Endothelial cell of umbilical vein (primary cell): ENCODE data around the gene MED12L. TPM values are rescaled to one million over a fixed set of nuclear protein-coding genes. Genes with fewer than 3 reads are reported as not detected.

Experiments used
- BruUV-seq: library from RNA; stranded (reverse); fragments of 400-500 nt; replicated peaks from 2 replicates; lab custom pipeline; 2021; lab: Mats Ljungman, UMichigan
- CTCF ChIA-PET: fragments of 300-600, 350-600 bp; sonication (Branson Sonifier 250); formaldehyde crosslinking; loops from one replicate; lab custom pipeline; 2021; ENCODE audit warnings: antibody characterized with exemption, inconsistent platforms; lab: Charles Lee
- POLR2A ChIA-PET: fragments of 300-600, 350-600 bp; sonication (Branson Sonifier 250); formaldehyde crosslinking; loops from one replicate; lab custom pipeline; 2021; ENCODE audit warnings: antibody characterized with exemption, inconsistent platforms; lab: Charles Lee
- DNase-seq: peaks from one replicate; pipeline ENCODE4 v3.0.0-alpha.2; 2011; ENCODE audit warnings: low read depth, low spot score
- FAIRE-seq: peaks from 2 replicates; lab custom pipeline; 2011; peaks lifted over from hg19 to GRCh38; lab: Jason Lieb, UNC
- H2AFZ ChIP-seq: 2 replicates; pipeline ENCODE4 v1.6.0; 2012; ENCODE audit warnings: low read depth, low read length, control low read depth, inconsistent platforms
- H3K27ac ChIP-seq: 2 replicates; pipeline ENCODE4 v1.5.1; 2011; ENCODE audit warnings: low read depth, mild to moderate bottlenecking, control low read depth, low read length, moderate library complexity; ENCODE audit not compliant: insufficient read depth
- H3K27me3 ChIP-seq, 2 experiments: 2 replicates each; pipeline versions ENCODE4 v1.6.0 to v1.6.1; 2011; ENCODE audit warnings: low read length in 2 of 2, mixed read lengths in 1 of 2; ENCODE audit not compliant: control insufficient read depth in 2 of 2, insufficient read depth in 2 of 2
- H3K36me3 ChIP-seq, 2 experiments: 2 replicates in 1 of 2; 3 replicates in 1 of 2; pipeline ENCODE4 v1.5.1; 2011; ENCODE audit warnings: low read length in 2 of 2, mild to moderate bottlenecking in 1 of 2, moderate library complexity in 1 of 2; ENCODE audit not compliant: control insufficient read depth in 2 of 2, insufficient read depth in 2 of 2; ENCODE audit errors: extremely low read depth in 1 of 2
- H3K4me1 ChIP-seq: 3 replicates; pipeline ENCODE4 v1.5.1; 2011; ENCODE audit warnings: mild to moderate bottlenecking, low read length; ENCODE audit not compliant: control insufficient read depth, insufficient read depth; ENCODE audit errors: extremely low read depth
- H3K4me2 ChIP-seq: 2 replicates; pipeline ENCODE4 v1.6.1; 2011; ENCODE audit warnings: low read length, control low read depth, mixed read lengths; ENCODE audit not compliant: insufficient read depth
- H3K4me3 ChIP-seq, 3 experiments: fragments of 200-600 bp in 1 of 3; sonication (generic), shearing (Covaris generic) in 1 of 3; replicated peaks in 1 of 3; 2 replicates each; pipeline ENCODE4 v1.5.1; 2011 to 2016; ENCODE audit warnings: control low read depth in 3 of 3, low read length in 3 of 3, mild to moderate bottlenecking in 2 of 3, inconsistent platforms in 1 of 3, low read depth in 1 of 3, moderate library complexity in 1 of 3; ENCODE audit not compliant: insufficient read depth in 1 of 3
- H3K79me2 ChIP-seq: 2 replicates; pipeline ENCODE4 v1.6.0; 2012; ENCODE audit warnings: low read length, inconsistent platforms; ENCODE audit not compliant: control insufficient read depth, insufficient read depth
- H3K9ac ChIP-seq: replicated peaks from 2 replicates; pipeline ENCODE3; 2011; ENCODE audit warnings: low read length, control low read depth; ENCODE audit not compliant: insufficient read depth; ENCODE audit errors: extremely low read depth
- H3K9me1 ChIP-seq: replicated peaks from 3 replicates; pipeline ENCODE4 v1.6.0; 2011; ENCODE audit warnings: mild to moderate bottlenecking, low read length; ENCODE audit not compliant: control insufficient read depth, insufficient read depth; ENCODE audit errors: extremely low read depth
- H3K9me3 ChIP-seq: replicated peaks from 2 replicates; pipeline ENCODE4 v1.5.1; 2012; ENCODE audit warnings: low read length, inconsistent platforms; ENCODE audit not compliant: control insufficient read depth, insufficient read depth
- H4K20me1 ChIP-seq: replicated peaks from 2 replicates; pipeline ENCODE3; 2011; ENCODE audit warnings: mild to moderate bottlenecking, low read length; ENCODE audit not compliant: control insufficient read depth, insufficient read depth; ENCODE audit errors: extremely low read depth
- CTCF ChIP-seq, 2 donors: IDR thresholded peaks; 1 replicate in 1 of 2; 2 replicates in 1 of 2; pipeline ENCODE4 v1.5.1; 2011; ENCODE audit warnings: low read length in 2 of 2, mild to moderate bottlenecking in 2 of 2, moderate library complexity in 2 of 2, control low read depth in 1 of 2, inconsistent platforms in 1 of 2, low read depth in 1 of 2; ENCODE audit not compliant: insufficient read depth in 1 of 2; ENCODE audit errors: extremely low read depth in 1 of 2
- EZH2 ChIP-seq: IDR thresholded peaks from 2 replicates; pipeline ENCODE4 v1.6.1; 2012; ENCODE audit warnings: borderline replicate concordance, low read depth, mild to moderate bottlenecking, moderate library complexity, low read length, inconsistent platforms; ENCODE audit not compliant: severe bottlenecking
- FOS ChIP-seq: IDR thresholded peaks from 2 replicates; pipeline ENCODE4 v1.6.1; 2011; ENCODE audit warnings: mild to moderate bottlenecking, low read length, moderate library complexity, borderline replicate concordance; ENCODE audit not compliant: insufficient read depth
- GATA2 ChIP-seq: IDR thresholded peaks from 2 replicates; pipeline ENCODE4 v1.7.0; 2011; ENCODE audit warnings: low read depth, mild to moderate bottlenecking, moderate library complexity, mixed read lengths, low read length; ENCODE audit not compliant: insufficient read length, insufficient read depth
- JUN ChIP-seq: IDR thresholded peaks from 2 replicates; pipeline ENCODE4 v1.6.1; 2011; ENCODE audit warnings: borderline replicate concordance, low read depth; ENCODE audit not compliant: insufficient read length, insufficient read depth
- MAX ChIP-seq: IDR thresholded peaks from 2 replicates; pipeline ENCODE4 v1.6.1; 2011; ENCODE audit not compliant: insufficient read depth, insufficient read length
- MYC ChIP-seq: IDR thresholded peaks from one replicate; pipeline ENCODE4 v1.6.1; 2011; ENCODE audit warnings: mild to moderate bottlenecking, low read depth, low read length
- POLR2A ChIP-seq: IDR thresholded peaks from 2 replicates; pipeline ENCODE4 v1.6.1; 2012; ENCODE audit warnings: low read depth, mild to moderate bottlenecking, control low read depth, low read length
- POLR2AphosphoS5 ChIP-seq: IDR thresholded peaks from 2 replicates; pipeline ENCODE4 v1.6.1; 2012; ENCODE audit warnings: low read depth, mild to moderate bottlenecking, control low read depth, low read length, moderate library complexity; ENCODE audit not compliant: insufficient read depth
- dilution Hi-C: fragments of 300-500 bp; cut with MboI; formaldehyde crosslinking; loops from one replicate; pipeline ENCODE4 v1.15.0; 2019; ENCODE audit warnings: low sequenced_read_pairs; ENCODE audit not compliant: extremely low pct_ligation_motif_present
- intact Hi-C: fragments of 100-400 bp; cut with micrococcal nuclease; formaldehyde crosslinking; loops from one replicate; pipeline ENCODE4 v1.10.0; 2022
- polyA plus RNA-seq, 4 experiments: library from polyadenylated mRNA; depleted of rRNA in 3 of 4; stranded (reverse) in 3 of 4; unstranded in 1 of 4; fragments of >200 nt; gene quantifications; 2 replicates each; pipeline versions ENCODE4 v1.2.1 to v1.2.3, GENCODE V29; 2011 to 2012; ENCODE audit warnings: missing spikeins in 1 of 4
- total RNA-seq: library from RNA; stranded (reverse); gene quantifications from 2 replicates; pipeline ENCODE4 v1.2.3, GENCODE V29; 2021

The MED12L gene
- total and polyA plus RNA-seq, 2 donors (not counting 3 experiments of a cell fraction or from before 2014, with no cell fraction given): 0.03 to 0.27 TPM

- no peak for DNase-seq
- Histone ChIP-seq H3K4me2 (no peak overlapping the region), H3K27ac (no peak overlapping the region), H2AFZ (no peak overlapping the region), H3K36me3 (no peaks in the 10 kb centered on the region), H3K9me3 (no peaks in the 10 kb centered on the region), H3K4me1 (no peaks in the 10 kb centered on the region), H3K9me1 (no peaks in the 10 kb centered on the region), H3K79me2 (no peaks in the 10 kb centered on the region), H3K9ac (no peak overlapping the region), H3K4me3 (no peak overlapping the region), H4K20me1 (no peaks in the 10 kb centered on the region), H3K27me3 (peaks cover 0 to 2% of the 10 kb centered on the region in 2 experiments)
- ChIA-PET POLR2A (no interaction called here), CTCF (interaction anchor here (0.7 to 1.0 kb wide), 2 partner anchors 18 to 19 kb away, joined by 3 to 4 read pairs; no protein-coding TSS in a partner anchor)
- no TSS peak for BruUV-seq
- FAIRE-seq: no peak
- intact Hi-C loops: no loop called here
- dilution Hi-C loops: no loop called here
- TF ChIP-seq FOS (no peak), GATA2 (no peak), JUN (no peak), MYC (no peak), POLR2AphosphoS5 (no peak), CTCF (IDR thresholded peaks at IDR 0.05; ENCODE audit: extremely low read depth in 1 of 2, insufficient read depth in 1 of 2, low read depth in 1 of 2, low read length in 2 of 2) (no peak), MAX (no peak), EZH2 (no peak), POLR2A (no peak)
Measured at GRCh38 chr3:151307583-151308488, 222.4 kb downstream of the MED12L start.
